Vagina (tissue), 2 donors: ENCODE results near the gene AGPS. TPM values are rescaled to one million over a fixed set of nuclear protein-coding genes. Genes with fewer than 3 reads are reported as not detected.

Experiments used
- DNase-seq, 2 donors: peaks; one replicate each; pipeline ENCODE4 v3.0.0-alpha.2; 2017; ENCODE audit errors: extremely low spot score in 2 of 2
- H3K27ac ChIP-seq: fragments of 200-600 bp; sonication (generic); one replicate; pipeline ENCODE4 v1.5.1; 2019
- H3K27me3 ChIP-seq: fragments of 200-600 bp; sonication (generic); one replicate; pipeline ENCODE4 v1.5.1; 2019
- H3K36me3 ChIP-seq, 2 donors: fragments of 200-600 bp; sonication (generic); one replicate each; pipeline ENCODE4 v1.5.1; 2017 to 2019
- H3K4me1 ChIP-seq: fragments of 200-600 bp; sonication (generic); one replicate; pipeline ENCODE4 v1.5.1; 2019
- H3K4me3 ChIP-seq, 2 donors: fragments of 200-600 bp; sonication (generic); 1 replicate in 1 of 2; 2 replicates in 1 of 2; pipeline ENCODE4 v1.5.1; 2016 to 2019
- H3K9me3 ChIP-seq: fragments of 200-600 bp; sonication (generic); one replicate; pipeline ENCODE4 v1.5.1; 2019
- POLR2A ChIP-seq, 2 donors: fragments of 450-650 bp; IDR thresholded peaks; one replicate each; pipeline ENCODE4 v1.6.1; 2017; ENCODE audit warnings: antibody characterized with exemption in 2 of 2, mild to moderate bottlenecking in 2 of 2, moderate library complexity in 2 of 2
- POLR2AphosphoS5 ChIP-seq, 2 donors: sonication (generic); formaldehyde crosslinking; IDR thresholded peaks; one replicate each; pipeline ENCODE4 v1.9.0; 2017; ENCODE audit warnings: antibody characterized with exemption in 2 of 2, mild to moderate bottlenecking in 2 of 2, low read depth in 1 of 2; ENCODE audit not compliant: insufficient read depth in 1 of 2
- intact Hi-C: fragments of 100-400 bp; cut with DNase I; formaldehyde crosslinking; loops from one replicate; pipeline ENCODE4 v1.15.1; 2023
- total RNA-seq: library from RNA; depleted of rRNA; stranded (reverse); fragments of >200 nt; gene quantifications from one replicate; pipeline ENCODE4 v1.2.3, GENCODE V29; 2016
- TF ChIP-seq, protein P1 (sequence below), 3 experiments: fragments of 450-650 bp in 2 of 3; fragments of 200-600 bp in 1 of 3; sonication (generic) in 1 of 3; IDR thresholded peaks; one replicate each; pipeline ENCODE4 v1.5.1; 2017 to 2019; ENCODE audit warnings: antibody characterized with exemption in 3 of 3, mild to moderate bottlenecking in 2 of 3, moderate library complexity in 2 of 3

The AGPS gene
- total RNA-seq, 1 donor from 2014 or later: 27.3 TPM

DNA sequence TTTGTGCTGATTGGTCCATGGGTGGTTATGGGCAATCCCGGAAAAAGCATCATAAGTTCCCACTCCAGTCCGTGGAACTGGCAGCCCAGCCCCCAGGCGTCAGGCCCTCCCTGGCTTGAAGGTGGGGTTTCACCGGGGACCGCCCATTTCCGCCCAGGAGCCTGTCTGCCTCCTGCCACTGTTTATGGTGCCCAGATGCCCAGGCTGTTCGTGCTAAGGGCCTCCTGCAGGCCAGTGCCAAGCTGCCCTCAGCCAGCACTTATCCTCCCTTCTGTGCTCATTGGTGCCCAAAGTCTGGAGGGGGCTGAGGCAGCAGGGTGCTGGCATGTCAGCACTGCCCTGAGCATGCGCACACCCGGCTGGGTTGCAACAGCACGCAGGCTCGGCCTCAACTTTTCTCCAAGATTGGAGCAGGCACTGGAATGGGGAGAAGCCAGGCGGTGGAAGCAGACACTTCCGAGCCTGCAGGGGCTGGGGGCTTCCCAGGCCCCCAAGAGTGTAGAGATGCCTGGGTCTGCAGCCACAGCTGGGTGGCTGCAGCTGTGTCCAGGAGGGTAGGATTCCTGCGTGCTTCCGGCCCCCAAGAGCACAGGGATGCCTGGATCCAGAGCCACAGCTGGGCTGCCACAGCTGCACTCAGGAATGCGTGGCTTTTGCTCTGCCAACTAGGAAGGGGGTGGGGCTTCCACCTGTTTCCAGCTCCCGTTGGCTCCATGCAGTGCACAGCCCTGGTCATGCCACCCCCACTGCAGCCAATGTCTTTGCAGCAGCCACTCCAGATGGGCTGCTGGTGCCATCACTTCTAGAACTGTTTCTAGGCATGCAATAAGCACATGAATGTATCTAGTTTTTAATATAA, 74.0 kb downstream of the AGPS start:
- H3K27me3 ChIP-seq: no peaks in the 10 kb centered on the region
- DNase-seq: no peak
- H3K36me3 ChIP-seq: peaks cover 0 to 22% of the 10 kb centered on the region in 2 donors
- TF ChIP-seq POLR2AphosphoS5 (IDR thresholded peaks at IDR 0.05; ENCODE audit: insufficient read depth in 1 of 2, low read depth in 1 of 2) (no peak), POLR2A (IDR thresholded peaks at IDR 0.05) (no peak)
- TF ChIP-seq, protein P1, sequence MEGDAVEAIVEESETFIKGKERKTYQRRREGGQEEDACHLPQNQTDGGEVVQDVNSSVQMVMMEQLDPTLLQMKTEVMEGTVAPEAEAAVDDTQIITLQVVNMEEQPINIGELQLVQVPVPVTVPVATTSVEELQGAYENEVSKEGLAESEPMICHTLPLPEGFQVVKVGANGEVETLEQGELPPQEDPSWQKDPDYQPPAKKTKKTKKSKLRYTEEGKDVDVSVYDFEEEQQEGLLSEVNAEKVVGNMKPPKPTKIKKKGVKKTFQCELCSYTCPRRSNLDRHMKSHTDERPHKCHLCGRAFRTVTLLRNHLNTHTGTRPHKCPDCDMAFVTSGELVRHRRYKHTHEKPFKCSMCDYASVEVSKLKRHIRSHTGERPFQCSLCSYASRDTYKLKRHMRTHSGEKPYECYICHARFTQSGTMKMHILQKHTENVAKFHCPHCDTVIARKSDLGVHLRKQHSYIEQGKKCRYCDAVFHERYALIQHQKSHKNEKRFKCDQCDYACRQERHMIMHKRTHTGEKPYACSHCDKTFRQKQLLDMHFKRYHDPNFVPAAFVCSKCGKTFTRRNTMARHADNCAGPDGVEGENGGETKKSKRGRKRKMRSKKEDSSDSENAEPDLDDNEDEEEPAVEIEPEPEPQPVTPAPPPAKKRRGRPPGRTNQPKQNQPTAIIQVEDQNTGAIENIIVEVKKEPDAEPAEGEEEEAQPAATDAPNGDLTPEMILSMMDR (IDR thresholded peaks at IDR 0.05): no peak
- intact Hi-C loops: no loop called here
- H3K9me3 ChIP-seq: no peaks in the 10 kb centered on the region
- H3K4me1 ChIP-seq: no peaks in the 10 kb centered on the region
- no peak overlapping the region for H3K4me3 ChIP-seq
- H3K27ac ChIP-seq: no peak overlapping the region

DNA sequence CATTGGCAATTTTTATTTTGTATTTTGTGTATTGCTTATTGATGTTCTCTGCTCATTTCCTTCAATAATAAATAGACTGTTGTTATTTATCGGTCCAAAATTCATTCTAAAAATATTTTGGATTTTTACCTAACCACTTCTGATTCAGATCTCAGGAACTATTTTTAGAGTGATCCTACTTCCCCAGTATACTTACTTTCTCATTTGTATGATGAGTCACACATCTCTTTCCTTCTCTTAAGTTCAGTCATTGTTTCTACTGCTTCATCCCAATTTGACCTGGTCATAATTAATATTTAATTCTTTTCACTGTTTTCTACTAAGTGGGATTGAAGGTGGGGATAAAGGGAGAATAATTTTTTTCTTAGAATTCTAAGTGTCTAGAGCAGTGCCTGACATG, 75.1 kb downstream of the AGPS start:
- H3K36me3 ChIP-seq: peaks cover 0 to 22% of the 10 kb centered on the region in 2 donors
- intact Hi-C loops: no loop called here
- no peak overlapping the region for H3K4me3 ChIP-seq
- H3K27ac ChIP-seq: no peak overlapping the region
- H3K27me3 ChIP-seq: no peaks in the 10 kb centered on the region
- no peaks in the 10 kb centered on the region for H3K4me1 ChIP-seq
- TF ChIP-seq, protein P1 (IDR thresholded peaks at IDR 0.05): no peak
- TF ChIP-seq POLR2A (IDR thresholded peaks at IDR 0.05): no peak
- TF ChIP-seq POLR2AphosphoS5 (IDR thresholded peaks at IDR 0.05; ENCODE audit: insufficient read depth in 1 of 2, low read depth in 1 of 2): no peak
- no peak for DNase-seq
- peaks cover 8% of the 10 kb centered on the region for H3K9me3 ChIP-seq

DNA sequence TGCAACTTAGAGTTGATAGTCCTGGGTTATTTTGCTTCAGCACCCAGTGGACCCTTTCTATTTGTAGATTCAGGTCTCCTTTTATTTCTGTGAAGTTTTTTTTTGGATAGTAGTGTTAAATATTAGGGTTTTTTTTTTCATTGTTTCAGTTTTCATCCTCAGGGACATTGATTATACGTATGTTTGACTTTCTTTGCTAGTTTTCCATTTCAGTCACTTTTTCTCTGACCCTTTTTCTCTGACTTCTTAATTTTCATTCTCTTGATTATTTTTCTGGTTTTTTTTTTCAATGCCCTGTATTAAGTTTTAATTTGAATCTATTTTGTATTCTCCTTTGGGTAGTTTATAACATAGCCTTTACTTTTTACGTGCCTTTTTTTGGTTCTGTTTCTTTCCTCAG, 79.4 kb downstream of the AGPS start:
- intact Hi-C loops: no loop called here
- no peak for DNase-seq
- no peak for TF ChIP-seq POLR2AphosphoS5 (IDR thresholded peaks at IDR 0.05; ENCODE audit: insufficient read depth in 1 of 2, low read depth in 1 of 2)
- TF ChIP-seq, protein P1 (IDR thresholded peaks at IDR 0.05): no peak
- TF ChIP-seq POLR2A (IDR thresholded peaks at IDR 0.05): no peak
- no peaks in the 10 kb centered on the region for H3K4me1 ChIP-seq
- H3K9me3 ChIP-seq: peaks cover 8% of the 10 kb centered on the region
- H3K27ac ChIP-seq: no peak overlapping the region
- H3K27me3 ChIP-seq: no peaks in the 10 kb centered on the region
- H3K36me3 ChIP-seq: no peaks in the 10 kb centered on the region
- no peak overlapping the region for H3K4me3 ChIP-seq

DNA sequence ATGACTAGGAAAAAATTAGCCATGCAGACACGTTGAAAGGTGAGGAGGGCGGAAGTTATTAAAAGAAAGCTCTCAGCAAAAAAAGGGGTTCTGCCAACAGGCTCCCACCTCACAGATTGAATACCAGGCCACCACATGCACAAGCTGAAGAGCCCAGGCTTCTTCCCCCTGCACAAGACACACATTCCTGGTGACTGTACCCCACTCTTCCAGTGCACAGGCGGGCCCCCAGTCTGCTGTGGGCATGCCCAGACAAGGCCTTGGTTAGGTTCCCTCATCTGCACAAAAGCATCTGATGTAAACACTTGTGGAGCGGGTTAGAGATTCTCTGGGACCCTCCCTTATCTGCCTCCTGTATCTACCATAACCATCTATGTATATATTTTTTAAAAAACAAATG, 81.7 kb downstream of the AGPS start:
- intact Hi-C loops: no loop called here
- no peaks in the 10 kb centered on the region for H3K27me3 ChIP-seq
- H3K36me3 ChIP-seq: no peaks in the 10 kb centered on the region
- no peak for DNase-seq
- no peak for TF ChIP-seq POLR2A (IDR thresholded peaks at IDR 0.05)
- TF ChIP-seq POLR2AphosphoS5 (IDR thresholded peaks at IDR 0.05; ENCODE audit: insufficient read depth in 1 of 2, low read depth in 1 of 2): no peak
- TF ChIP-seq, protein P1 (IDR thresholded peaks at IDR 0.05): no peak
- H3K27ac ChIP-seq: no peak overlapping the region
- no peaks in the 10 kb centered on the region for H3K4me1 ChIP-seq
- peaks cover 8% of the 10 kb centered on the region for H3K9me3 ChIP-seq
- no peak overlapping the region for H3K4me3 ChIP-seq

DNA sequence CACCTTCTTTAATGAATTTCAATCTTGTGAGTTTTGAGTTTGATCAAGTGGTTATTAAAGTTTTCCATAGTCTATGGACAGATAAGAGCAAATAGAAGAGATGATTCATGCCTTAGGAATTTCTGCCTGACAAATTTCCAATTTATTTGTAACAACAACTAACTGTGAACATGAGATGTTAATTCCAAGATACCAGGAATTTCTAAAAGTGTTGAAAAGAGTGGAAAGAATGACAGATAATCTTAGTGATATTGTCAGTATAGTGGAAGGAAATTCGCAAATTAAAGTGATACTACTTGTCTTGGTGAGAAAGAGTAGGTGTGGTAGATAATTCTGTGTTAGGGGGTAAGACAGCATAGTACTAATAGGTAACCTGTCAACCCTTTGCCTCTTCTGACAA, 82.4 kb downstream of the AGPS start:
- no peak for TF ChIP-seq POLR2AphosphoS5 (IDR thresholded peaks at IDR 0.05; ENCODE audit: insufficient read depth in 1 of 2, low read depth in 1 of 2)
- TF ChIP-seq, protein P1 (IDR thresholded peaks at IDR 0.05): no peak
- no peak for TF ChIP-seq POLR2A (IDR thresholded peaks at IDR 0.05)
- no peaks in the 10 kb centered on the region for H3K36me3 ChIP-seq
- intact Hi-C loops: no loop called here

More for the DNA sequence above, 82.4 kb downstream of the AGPS start:
- H3K27ac ChIP-seq: no peak overlapping the region
- no peak for DNase-seq
- no peaks in the 10 kb centered on the region for H3K4me1 ChIP-seq
- H3K9me3 ChIP-seq: peaks cover 8% of the 10 kb centered on the region
- H3K27me3 ChIP-seq: no peaks in the 10 kb centered on the region
- no peak overlapping the region for H3K4me3 ChIP-seq
